ENCODE measurements around the gene INHBC. TPM values are rescaled to one million over a fixed set of nuclear protein-coding genes. Genes with fewer than 3 reads are reported as not detected.

The INHBC gene
- total RNA-seq, 1 donor from 2014 or later: not detected

Other genes starting within 250 kb of the INHBC start
- gene NXPH4, start 218.0 kb upstream of the INHBC start, total RNA-seq (ENCODE audit: unreplicated experiment): not detected
- gene SHMT2, start 205.1 kb upstream of the INHBC start, total RNA-seq (ENCODE audit: unreplicated experiment): 63.3 TPM
- 3.3 TPM for gene STAC3, start 183.6 kb upstream of the INHBC start, total RNA-seq (ENCODE audit: unreplicated experiment)
- 39.4 TPM for gene R3HDM2, start 3.7 kb upstream of the INHBC start, total RNA-seq (ENCODE audit: unreplicated experiment)
- gene INHBE, start 20.5 kb downstream of the INHBC start, total RNA-seq (ENCODE audit: unreplicated experiment): not detected
- 0.77 TPM for gene GLI1, start 25.0 kb downstream of the INHBC start, total RNA-seq (ENCODE audit: unreplicated experiment)
- gene ARHGAP9, start 45.1 kb downstream of the INHBC start, total RNA-seq (ENCODE audit: unreplicated experiment): 65.4 TPM
- 183 TPM for gene MARS1, start 53.3 kb downstream of the INHBC start, total RNA-seq (ENCODE audit: unreplicated experiment)
- 4.2 TPM for gene DDIT3, start 85.7 kb downstream of the INHBC start, total RNA-seq (ENCODE audit: unreplicated experiment)
- 99.0 TPM for gene MBD6, start 88.0 kb downstream of the INHBC start, total RNA-seq (ENCODE audit: unreplicated experiment)
- 195 TPM for gene DCTN2, start 112.4 kb downstream of the INHBC start, total RNA-seq (ENCODE audit: unreplicated experiment)
- gene KIF5A, start 115.3 kb downstream of the INHBC start, total RNA-seq (ENCODE audit: unreplicated experiment): 0.46 TPM
- gene PIP4K2C, start 156.4 kb downstream of the INHBC start, total RNA-seq (ENCODE audit: unreplicated experiment): 18.5 TPM
- 43.7 TPM for gene DTX3, start 170.0 kb downstream of the INHBC start, total RNA-seq (ENCODE audit: unreplicated experiment)
- gene ARHGEF25, start 176.7 kb downstream of the INHBC start, total RNA-seq (ENCODE audit: unreplicated experiment): 20.0 TPM
- 1.3 TPM for gene B4GALNT1, start 198.4 kb downstream of the INHBC start, total RNA-seq (ENCODE audit: unreplicated experiment)

Measured in endothelial cell (in vitro differentiated cells).